GM10248 (cell line): ENCODE measurements around the gene LRRC8D.

Experiments used
- CTCF ChIA-PET: fragments of 300-600 bp; sonication (Branson Sonifier 250); formaldehyde crosslinking; extraction: SDS; loops from one replicate; lab custom pipeline; 2021; ENCODE audit warnings: antibody characterized with exemption; lab: Yijun Ruan, JAX
- POLR2A ChIA-PET: fragments of 350-650 bp; sonication (Branson Sonifier 250); formaldehyde crosslinking; extraction: SDS; loops from one replicate; lab custom pipeline; 2020; ENCODE audit warnings: antibody characterized with exemption; lab: Yijun Ruan, JAX
- DNase-seq: peaks from one replicate; pipeline ENCODE4 v3.0.0; 2012; ENCODE audit errors: extremely low spot score
- TF ChIP-seq, protein P1 (sequence below): IDR thresholded peaks from 2 replicates; pipeline ENCODE4 v1.5.1; 2012; ENCODE audit warnings: mild to moderate bottlenecking, low read depth; ENCODE audit errors: extremely low read depth, missing control alignments, control extremely low read depth

The LRRC8D gene

DNA sequence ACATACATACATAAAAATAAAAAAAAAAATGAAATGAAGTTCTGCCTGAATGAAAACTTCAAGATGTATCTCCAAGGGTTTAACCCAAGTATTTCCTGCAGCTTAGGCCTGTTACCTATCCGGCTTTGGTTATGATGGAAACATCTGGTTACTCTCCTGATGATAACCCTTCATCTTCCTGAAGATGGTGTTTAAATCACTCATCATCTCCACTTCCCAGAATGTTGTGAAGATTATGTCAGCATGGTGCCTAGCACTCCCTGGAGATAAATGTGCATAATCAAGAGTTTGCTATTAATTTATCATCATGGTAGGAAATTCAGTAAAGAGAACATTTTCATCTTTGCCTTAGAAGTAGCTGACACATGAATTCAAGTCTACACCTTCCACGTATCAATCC is 121.2 kb downstream of the LRRC8D start:
- ChIA-PET POLR2A (no interaction called here), CTCF (interaction anchor here (0.7 to 1.0 kb wide), 2 partner anchors 10 to 286 kb away, joined by 3 to 4 read pairs; no protein-coding TSS in a partner anchor)
- no peak for DNase-seq
- TF ChIP-seq, protein P1, sequence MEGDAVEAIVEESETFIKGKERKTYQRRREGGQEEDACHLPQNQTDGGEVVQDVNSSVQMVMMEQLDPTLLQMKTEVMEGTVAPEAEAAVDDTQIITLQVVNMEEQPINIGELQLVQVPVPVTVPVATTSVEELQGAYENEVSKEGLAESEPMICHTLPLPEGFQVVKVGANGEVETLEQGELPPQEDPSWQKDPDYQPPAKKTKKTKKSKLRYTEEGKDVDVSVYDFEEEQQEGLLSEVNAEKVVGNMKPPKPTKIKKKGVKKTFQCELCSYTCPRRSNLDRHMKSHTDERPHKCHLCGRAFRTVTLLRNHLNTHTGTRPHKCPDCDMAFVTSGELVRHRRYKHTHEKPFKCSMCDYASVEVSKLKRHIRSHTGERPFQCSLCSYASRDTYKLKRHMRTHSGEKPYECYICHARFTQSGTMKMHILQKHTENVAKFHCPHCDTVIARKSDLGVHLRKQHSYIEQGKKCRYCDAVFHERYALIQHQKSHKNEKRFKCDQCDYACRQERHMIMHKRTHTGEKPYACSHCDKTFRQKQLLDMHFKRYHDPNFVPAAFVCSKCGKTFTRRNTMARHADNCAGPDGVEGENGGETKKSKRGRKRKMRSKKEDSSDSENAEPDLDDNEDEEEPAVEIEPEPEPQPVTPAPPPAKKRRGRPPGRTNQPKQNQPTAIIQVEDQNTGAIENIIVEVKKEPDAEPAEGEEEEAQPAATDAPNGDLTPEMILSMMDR = no peak

DNA sequence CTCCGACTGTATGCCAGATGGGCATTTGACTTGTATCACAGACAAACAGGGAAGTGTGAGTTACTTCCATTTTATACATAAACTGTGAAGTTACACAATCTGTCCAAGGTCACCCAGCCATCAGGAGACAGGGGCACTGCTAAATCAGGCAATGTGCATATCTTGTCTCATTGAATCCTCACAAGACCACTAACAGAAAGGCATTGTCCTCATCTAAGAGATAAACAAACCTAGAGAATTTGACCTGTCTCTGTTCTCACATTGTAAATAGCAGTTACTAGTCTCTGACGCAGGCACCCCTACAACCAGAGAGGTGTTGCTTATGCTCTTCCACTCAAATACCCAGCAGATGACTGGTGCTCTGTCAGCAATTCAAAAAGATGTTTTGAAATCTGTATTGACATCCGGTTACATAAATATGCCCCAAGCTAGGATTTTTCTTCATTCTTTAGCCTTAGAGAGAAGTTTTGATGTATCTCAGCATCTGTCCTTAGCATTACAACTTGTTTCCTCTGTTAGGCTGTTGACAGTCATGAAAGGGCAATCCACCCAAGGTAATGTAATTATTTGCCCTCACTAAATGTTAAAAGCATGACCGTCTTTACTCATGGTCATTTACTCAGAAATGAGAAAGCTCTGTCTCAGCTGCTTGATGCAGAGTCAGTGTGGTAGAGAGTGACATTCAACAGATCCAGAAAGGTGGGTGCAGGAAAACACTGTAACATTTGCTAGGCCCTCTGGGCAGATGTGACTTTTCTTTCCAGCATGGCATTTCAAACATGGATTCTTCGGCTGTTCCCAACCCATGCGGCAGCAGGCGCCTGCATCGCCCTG is 122.2 kb downstream of the LRRC8D start:
- TF ChIP-seq, protein P1 = no peak
- CTCF ChIA-PET = interaction anchor here (0.9 to 1.2 kb wide), 2 partner anchors 10 to 85 kb away, joined by 3 to 4 read pairs; no protein-coding TSS in a partner anchor
- POLR2A ChIA-PET = no interaction called here
- DNase-seq = no peak

DNA sequence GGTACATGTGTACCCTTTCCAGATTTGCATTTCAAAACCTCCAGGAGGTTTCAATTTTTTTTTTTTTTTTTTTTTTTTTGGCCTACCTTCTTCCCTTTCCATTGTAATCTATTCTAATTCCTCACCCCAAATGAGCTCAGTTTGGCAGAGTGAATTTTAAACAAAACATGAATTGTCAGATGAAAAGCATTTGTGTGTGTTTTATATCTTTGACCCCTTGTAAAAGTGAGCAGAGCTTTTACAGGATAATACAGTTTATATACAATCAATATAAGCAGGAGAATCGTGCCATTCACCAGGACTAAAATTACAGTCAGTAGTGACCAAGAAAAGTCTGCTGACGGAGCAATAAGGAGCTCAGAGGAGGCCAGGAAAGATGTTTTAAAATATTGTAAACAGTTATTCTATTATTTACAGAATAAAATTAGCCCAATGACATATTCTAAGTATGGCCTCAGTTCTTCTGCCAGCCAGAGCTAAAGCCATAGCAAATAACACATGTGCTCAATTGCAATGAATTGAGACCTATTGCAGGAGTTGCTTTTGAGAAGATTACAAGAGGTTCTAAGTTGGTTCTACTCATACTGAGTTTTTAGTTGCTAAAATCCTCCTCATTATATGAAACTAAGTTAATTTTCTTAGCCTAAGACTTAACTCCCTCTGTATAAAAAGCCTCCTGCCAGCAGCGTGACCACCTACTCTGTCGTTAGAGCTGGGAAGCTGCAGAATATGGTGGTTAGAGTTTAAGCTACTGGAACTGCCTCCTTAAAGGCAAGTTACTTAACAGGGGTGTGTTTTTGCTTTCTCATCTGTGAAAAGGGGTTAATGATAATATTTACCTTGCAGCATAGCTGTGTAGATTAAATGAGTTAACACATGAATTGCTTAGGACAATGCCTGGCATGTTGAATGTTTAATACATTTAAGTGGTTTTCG is 123.3 kb downstream of the LRRC8D start:
- ChIA-PET POLR2A (no interaction called here), CTCF (interaction anchor here (0.9 to 1.5 kb wide), 4 partner anchors 12 to 139 kb away, joined by 3 to 4 read pairs (median 3); no protein-coding TSS in a partner anchor)
- DNase-seq = no peak
- TF ChIP-seq, protein P1 = no peak

DNA sequence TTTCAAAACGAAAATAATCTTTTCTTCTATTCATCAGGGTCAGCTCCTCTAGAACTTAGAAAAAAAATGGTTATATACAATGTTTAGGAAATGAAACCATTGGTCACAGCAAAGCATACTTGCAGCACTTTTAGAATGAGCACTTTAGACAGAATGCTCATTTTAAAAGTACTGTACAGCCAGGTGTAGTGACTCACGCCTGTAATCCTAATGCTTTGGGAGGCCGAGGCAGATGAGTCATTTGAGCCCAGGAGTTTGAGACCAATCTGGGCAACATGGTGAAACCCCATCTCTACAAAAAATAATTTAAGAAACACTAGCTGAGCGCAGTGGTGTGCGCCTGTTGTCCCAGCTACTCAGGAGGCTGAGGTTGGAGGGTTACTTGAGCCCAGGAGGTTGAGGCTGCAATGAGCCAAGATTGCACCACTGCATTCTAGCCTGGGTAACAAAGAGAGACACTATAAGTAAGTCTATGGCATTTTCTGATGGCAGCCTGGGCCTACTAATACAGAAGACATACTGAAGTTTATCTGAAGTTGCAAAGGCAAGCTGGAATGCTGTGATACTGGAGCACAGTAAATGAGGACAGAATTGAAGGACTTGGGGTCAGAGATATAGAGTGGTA is 125.1 kb downstream of the LRRC8D start:
- CTCF ChIA-PET = interaction anchor here (1.0 to 1.7 kb wide), 4 partner anchors 38 to 103 kb away, joined by 3 to 5 read pairs (median 4); no protein-coding TSS in a partner anchor
- TF ChIP-seq, protein P1 = no peak
- peak; percentile 43 for DNase-seq
- POLR2A ChIA-PET = interaction anchor here (0.6 kb wide), 1 partner anchor 18 kb away, joined by 4 read pairs; no protein-coding TSS in a partner anchor

DNA sequence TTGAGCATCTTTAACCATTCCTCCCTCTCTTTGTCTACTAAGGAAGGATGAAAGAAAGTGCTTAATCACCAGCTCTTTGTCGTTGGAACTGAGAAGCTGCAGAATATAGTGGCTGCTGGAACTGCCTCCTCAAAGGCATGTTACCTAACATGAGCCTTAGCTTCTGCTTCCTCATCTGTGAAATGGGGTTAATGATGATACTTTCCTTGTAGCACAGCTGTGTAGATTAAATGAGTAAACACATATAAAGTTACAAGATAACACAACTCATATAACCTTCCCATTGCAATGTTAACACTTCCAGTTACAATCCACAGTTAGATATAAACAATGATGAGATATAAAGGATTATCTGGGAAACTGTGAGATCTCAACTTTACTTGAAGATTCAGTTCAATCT is 125.7 kb downstream of the LRRC8D start:
- ChIA-PET POLR2A (no interaction called here), CTCF (interaction anchor here (1.0 to 1.7 kb wide), 3 partner anchors 37 to 104 kb away, joined by 3 to 5 read pairs (median 4); no protein-coding TSS in a partner anchor)
- TF ChIP-seq, protein P1 = no peak
- no peak for DNase-seq
